ENCODE data around the gene FGD3. TPM values are rescaled to one million over a fixed set of nuclear protein-coding genes. Genes with fewer than 3 reads are reported as not detected.

Gene FGD3
- total RNA-seq, 1 experiment from 2014 or later = 1.8 TPM

DNA sequence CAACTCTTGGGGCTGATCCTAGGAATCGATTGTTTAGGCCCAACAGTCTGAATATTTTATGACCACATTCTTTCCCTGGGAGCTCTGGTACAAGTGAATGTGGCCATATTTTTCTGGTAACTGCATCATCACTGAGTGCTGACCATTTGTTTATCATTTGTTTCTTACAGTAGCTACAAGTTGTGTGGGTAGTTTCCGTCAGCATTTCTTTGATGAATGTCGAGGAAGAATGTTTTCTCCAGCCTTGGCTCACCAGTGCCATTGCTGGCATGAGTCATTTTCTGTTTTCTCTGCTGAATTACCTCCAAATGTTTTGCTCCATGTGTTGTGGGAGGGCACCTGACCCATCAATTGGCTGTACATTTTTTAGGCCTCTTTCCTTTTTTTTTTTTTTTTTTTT is 134.6 kb downstream of the FGD3 start:
- TF ChIP-seq, protein P1, sequence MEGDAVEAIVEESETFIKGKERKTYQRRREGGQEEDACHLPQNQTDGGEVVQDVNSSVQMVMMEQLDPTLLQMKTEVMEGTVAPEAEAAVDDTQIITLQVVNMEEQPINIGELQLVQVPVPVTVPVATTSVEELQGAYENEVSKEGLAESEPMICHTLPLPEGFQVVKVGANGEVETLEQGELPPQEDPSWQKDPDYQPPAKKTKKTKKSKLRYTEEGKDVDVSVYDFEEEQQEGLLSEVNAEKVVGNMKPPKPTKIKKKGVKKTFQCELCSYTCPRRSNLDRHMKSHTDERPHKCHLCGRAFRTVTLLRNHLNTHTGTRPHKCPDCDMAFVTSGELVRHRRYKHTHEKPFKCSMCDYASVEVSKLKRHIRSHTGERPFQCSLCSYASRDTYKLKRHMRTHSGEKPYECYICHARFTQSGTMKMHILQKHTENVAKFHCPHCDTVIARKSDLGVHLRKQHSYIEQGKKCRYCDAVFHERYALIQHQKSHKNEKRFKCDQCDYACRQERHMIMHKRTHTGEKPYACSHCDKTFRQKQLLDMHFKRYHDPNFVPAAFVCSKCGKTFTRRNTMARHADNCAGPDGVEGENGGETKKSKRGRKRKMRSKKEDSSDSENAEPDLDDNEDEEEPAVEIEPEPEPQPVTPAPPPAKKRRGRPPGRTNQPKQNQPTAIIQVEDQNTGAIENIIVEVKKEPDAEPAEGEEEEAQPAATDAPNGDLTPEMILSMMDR (conservative IDR thresholded peaks at IDR 0.05) = no peak
- Mint-ChIP-seq H3K9me3 (peaks cover 6 to 9% of the 10 kb centered on the region in 2 experiments; a peak in 4 of 5 replicates), H3K4me1 (0 out of 4 replicates have a peak, but pooled peaks cover 0 to 3% of the 10 kb centered on the region in 2 experiments), H3K27me3 (ENCODE audit: low read depth) (no peaks in the 10 kb centered on the region), H3K4me3 (no peak overlapping the region), H3K36me3 (ENCODE audit: insufficient read depth in 1 of 3, low read depth in 3 of 3) (peaks cover 11 to 16% (median 13%) of the 10 kb centered on the region in 3 experiments), H3K27ac (no peak overlapping the region)
- no peak overlapping the region for H2BK12ac ChIP-seq (ENCODE audit: insufficient read length, low read depth, low read length)
- no peak overlapping the region for H3K9ac ChIP-seq (ENCODE audit: extremely low read depth, insufficient read length, low read length)
- no peaks in the 10 kb centered on the region for H3K9me3 ChIP-seq (ENCODE audit: control insufficient read depth, low read depth, low read length)
- no peak overlapping the region for H3K56ac ChIP-seq (ENCODE audit: insufficient read length, low read depth, low read length)
- no peak overlapping the region for H3K4ac ChIP-seq (ENCODE audit: low read depth, low read length)
- no peaks in the 10 kb centered on the region for H3K4me1 ChIP-seq (ENCODE audit: insufficient read depth, low read length)
- no peak overlapping the region for H2AFZ ChIP-seq (ENCODE audit: low read length)
- H3K27ac ChIP-seq (ENCODE audit: insufficient read length, low read depth, low read length) = no peak overlapping the region
- H4K5ac ChIP-seq (ENCODE audit: insufficient read length, low read depth, low read length) = no peak overlapping the region
- H2BK5ac ChIP-seq (ENCODE audit: insufficient read length, low read length) = no peak overlapping the region
- H4K8ac ChIP-seq (replicated peaks; ENCODE audit: insufficient read length, low read depth, low read length) = no peak overlapping the region
- no peak overlapping the region for H3K18ac ChIP-seq (ENCODE audit: insufficient read length, low read depth, low read length)
- H3K79me1 ChIP-seq (ENCODE audit: insufficient read depth, low read depth, low read length, poor library complexity, severe bottlenecking) = no peaks in the 10 kb centered on the region
- no peak overlapping the region for H3K4me2 ChIP-seq (ENCODE audit: insufficient read depth, insufficient read length, low read length)
- WGBS (ENCODE audit: extremely low coverage, insufficient read length, low lambda C conversion rate) = no CpG with 5 or more reads among the region's 3 CpGs
- H2AK5ac ChIP-seq (ENCODE audit: insufficient read length, low read length) = no peak overlapping the region
- H2BK20ac ChIP-seq (ENCODE audit: low read depth, low read length, poor library complexity, severe bottlenecking) = no peak overlapping the region
- H3K23me2 ChIP-seq (ENCODE audit: insufficient read length, low read depth, low read length, poor library complexity, severe bottlenecking) = no peaks in the 10 kb centered on the region
- H2BK120ac ChIP-seq (ENCODE audit: low read depth, low read length, poor library complexity, severe bottlenecking) = no peak overlapping the region
- no peak overlapping the region for H2BK15ac ChIP-seq (ENCODE audit: low read depth, low read length)
- no peaks in the 10 kb centered on the region for H3K27me3 ChIP-seq (ENCODE audit: insufficient read depth, low read length)
- no peak for DNase-seq
- H3K23ac ChIP-seq (ENCODE audit: insufficient read length, low read depth, low read length) = no peak overlapping the region
- H4K91ac ChIP-seq (ENCODE audit: insufficient read length, low read depth, low read length) = no peak overlapping the region
- no peaks in the 10 kb centered on the region for H3K79me2 ChIP-seq (ENCODE audit: insufficient read depth, low read length)
- H4K20me1 ChIP-seq (ENCODE audit: control insufficient read depth, insufficient read depth, insufficient read length) = no peaks in the 10 kb centered on the region
- H3T11ph ChIP-seq (ENCODE audit: low read length) = no peak overlapping the region
- H3K14ac ChIP-seq (ENCODE audit: insufficient read depth, low read length) = no peak overlapping the region
